ENCODE results near the gene HKDC1.
"Not testable (repeated sequence)": the region's sequence is repeated elsewhere in the genome, so short reads cannot be mapped to it uniquely, and the experiment has no call there.

The HKDC1 gene

DNA sequence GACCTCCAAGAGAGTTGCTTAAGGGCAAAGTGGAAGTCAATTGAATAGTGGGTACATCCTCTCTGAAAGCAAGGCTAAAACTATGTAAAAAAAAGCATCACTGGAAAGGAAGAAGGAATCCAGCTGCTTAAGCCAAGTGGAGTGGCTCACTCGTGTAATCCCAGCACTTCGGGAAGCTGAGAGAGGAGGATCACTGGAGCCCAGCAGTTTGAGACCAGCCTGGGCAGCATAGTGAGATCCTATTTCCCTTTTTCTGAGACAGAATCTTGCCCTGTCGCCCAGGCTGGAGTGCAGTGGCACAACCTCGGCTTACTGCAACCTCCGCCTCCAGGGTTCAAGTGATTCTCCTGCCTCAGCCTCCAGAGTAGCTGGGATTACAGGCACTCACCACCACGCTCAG is 64.3 kb downstream of the HKDC1 start:
- DNase-seq, result not testable (repeated sequence)

DNA sequence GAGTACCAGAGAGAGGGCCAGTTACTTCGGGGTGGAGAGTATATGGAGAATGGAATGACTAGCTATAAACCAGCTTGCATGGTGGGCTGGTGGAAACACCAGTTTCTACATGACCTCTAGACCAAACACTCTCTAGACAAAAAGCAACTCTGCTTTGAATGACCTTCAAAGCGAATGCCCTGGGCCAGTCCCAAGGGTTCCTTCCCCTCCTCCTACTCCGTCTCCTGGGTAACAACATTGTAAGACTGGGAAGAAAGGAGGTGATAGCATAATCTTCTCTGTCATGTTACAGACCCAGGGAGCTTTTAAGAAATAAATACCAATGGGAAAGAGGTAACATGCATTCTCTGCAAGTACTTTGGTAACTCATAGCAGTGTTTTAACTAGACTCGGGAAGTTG is 65.6 kb downstream of the HKDC1 start:
- no peak for DNase-seq

DNA sequence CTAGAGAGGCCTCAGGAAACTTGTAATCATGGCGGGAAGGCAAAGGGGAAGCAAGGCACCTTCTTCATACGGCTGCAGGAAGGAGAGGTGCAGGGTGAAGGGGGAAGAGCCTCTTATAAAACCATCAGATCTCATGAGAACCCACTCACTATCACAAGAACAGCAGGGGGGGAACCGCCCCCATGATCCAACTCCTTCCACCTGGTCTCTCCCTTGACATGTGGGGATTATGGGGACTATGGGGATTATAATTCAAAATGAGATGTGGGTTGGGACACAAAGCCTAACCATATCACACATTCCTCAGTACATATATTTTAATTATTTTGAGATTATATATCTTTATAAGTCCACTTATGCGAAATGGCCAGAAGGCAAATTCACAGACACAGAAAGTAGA is 67.0 kb downstream of the HKDC1 start:
- DNase-seq, result no peak

- no peak for DNase-seq
These were observed 70.9 kb downstream of the HKDC1 start for GRCh38 chr10:69290993-69291392.

GRCh38 chr10:69292459-69292858 is 72.3 kb downstream of the HKDC1 start:
- DNase-seq, result no peak

- DNase-seq, result no peak
These were observed 75.0 kb downstream of the HKDC1 start for GRCh38 chr10:69295027-69295636.

- DNase-seq, result no peak
These were observed 83.5 kb downstream of the HKDC1 start for GRCh38 chr10:69303632-69304051.

- DNase-seq, result no peak
These were observed 86.3 kb downstream of the HKDC1 start for GRCh38 chr10:69306421-69306820.

DNA sequence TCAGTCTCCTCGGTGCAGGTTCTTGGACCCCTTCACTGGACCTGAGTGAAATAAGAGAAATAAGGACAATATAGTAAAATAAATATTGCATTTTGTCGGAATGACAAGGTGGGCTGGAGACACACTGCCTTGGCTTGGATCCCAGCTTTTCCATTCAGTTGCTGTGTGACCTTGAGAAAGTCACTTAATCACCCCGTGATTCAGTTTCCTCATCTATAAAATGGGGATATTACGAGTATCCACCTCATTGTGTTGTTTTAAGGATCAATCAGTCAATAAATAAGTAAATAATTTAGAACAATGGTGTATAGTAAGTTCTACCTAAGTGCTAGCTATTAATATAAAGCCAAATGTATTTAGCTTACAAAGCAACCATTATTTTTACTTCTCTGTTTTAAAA is 87.3 kb downstream of the HKDC1 start:
- no peak for DNase-seq

DNA sequence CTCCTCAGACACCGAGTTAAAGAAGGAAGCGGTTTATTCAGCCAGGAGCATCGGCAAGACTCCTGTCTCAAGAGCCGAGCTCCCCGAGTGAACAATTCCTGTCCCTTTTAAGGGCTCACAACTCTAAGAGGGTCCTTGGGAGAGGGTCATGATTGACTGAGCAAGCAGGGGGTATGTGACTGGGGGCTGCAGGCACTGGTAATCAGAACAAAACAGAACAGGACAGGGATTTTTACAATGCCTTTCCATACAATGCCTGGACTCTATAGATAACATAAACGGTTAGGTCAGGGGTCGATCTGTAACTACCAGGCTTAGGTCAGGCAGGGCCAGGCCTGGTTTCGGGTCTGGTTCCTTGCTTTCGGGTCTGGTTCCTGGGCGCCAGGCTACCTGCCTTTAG is 88.2 kb downstream of the HKDC1 start:
- DNase-seq, result not testable (repeated sequence)

DNA sequence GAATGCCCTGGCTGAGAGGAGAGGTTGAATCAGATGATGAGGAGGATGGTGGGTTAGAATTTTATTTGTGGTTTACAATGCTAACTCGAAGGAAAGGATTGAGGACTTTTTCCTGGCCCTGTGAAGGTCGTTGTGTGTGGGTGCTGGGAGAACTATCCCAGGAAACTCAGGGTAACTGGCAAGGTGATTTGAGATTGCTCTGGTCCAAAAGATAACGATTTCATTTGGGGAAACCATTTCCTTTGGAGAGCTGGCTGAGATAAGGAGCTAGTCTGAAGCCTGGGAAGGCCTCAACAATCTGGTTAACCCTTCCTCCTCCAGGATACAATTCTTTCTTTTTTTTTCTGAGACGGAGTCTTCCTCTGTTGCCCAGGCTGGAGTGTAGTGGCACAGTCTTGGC is 91.2 kb downstream of the HKDC1 start:
- DNase-seq, result no peak

DNA sequence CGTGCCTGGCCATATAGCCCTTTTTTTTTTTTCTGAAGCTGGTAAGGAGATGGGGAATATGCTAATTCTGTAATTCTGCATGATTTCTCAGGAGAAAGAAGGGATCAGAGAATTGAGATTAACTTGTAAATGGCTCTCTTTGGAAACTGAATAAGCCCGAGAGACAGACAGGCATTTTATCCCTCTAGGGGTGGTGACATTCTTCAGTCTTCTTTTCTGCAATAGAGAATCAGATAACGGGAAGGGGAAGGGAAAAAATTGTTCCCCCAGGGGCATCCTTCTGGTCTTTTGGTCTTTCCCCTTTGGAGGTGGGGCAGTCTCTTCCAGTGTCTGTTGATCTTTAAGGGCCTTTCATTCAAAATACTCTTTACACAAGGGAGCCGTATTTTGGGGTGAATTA is 92.4 kb downstream of the HKDC1 start:
- DNase-seq, result no peak

DNA sequence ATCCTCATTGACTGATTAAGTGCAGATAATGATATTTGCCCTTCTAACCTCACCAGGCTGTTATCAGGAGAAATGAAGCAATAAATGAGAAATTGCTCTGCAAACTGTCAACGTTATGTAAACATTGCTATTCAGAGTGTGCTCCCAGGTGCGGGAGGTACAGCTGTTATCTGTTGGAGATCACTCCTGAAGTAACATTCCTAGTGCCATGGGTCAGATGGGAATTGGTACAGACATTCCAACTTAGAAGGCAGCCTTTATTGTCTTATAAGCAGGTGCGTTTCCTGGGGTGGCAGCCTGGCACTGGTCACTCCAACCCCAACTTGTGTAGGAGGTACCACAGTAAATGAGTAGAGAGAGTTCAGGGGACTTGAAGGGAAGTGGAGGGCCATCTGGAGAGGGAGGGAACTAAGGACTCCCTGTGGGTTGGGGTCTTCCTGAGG is 95.0 kb downstream of the HKDC1 start:
- no peak for DNase-seq

DNA sequence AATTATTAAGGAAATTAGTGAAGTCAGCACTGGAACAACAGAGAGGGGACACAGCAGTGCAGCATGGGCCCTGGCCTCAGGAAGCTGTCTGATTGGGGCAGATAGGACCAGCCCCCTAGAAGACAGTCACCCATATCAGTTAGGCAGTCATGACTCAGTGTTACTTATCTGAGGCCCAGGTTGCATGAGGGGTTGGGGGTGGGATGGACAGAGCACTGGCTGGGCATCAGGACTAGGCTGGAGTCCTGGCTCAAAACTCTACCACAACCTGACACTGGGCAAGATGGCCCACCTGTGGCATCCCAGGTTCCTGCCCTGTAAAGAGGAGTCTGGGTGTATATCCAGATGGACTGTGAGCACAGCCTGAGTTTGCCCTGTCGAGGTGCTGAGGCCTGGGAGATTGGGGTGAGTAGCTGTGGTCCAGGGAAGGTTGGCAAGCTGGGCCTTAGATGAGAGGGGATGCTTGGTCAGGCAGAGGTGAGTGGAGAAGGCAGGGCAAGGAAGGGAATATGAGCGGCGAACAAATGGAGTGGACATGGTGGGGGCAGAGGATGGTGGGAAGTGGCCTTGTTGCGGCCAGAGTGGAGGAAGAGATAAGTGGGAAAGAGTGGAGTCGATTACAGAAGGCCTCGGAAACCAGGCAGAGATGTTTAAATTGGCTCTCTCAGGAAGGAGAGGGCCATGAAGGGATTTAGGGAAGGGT is 95.6 kb downstream of the HKDC1 start:
- DNase-seq, result no peak

GRCh38 chr10:69316313-69317059 is 96.4 kb downstream of the HKDC1 start:
- no peak for DNase-seq

All from CD4-positive, alpha-beta T cell treated with Interleukin-4 for 1 hour (primary cell).